C4-2B (cell line): ENCODE data around the gene DBN1.

ENCODE experiments used
- H3K27ac ChIP-seq: fragments of 450-650 bp; 2 replicates; pipeline ENCODE4 v1.5.1; 2017
- CTCF ChIP-seq: fragments of 450-650 bp; conservative IDR thresholded peaks from 2 replicates; pipeline ENCODE4 v1.5.1; 2017; ENCODE audit warnings: mild to moderate bottlenecking
- ZFX ChIP-seq: fragments of 450-650 bp; IDR thresholded peaks from 2 replicates; pipeline ENCODE4 v1.6.1; 2017

Gene DBN1

GRCh38 chr5:177432839-177433657, 40.4 kb downstream of the DBN1 start:
- no peak for TF ChIP-seq ZFX
- no peak for TF ChIP-seq CTCF
- H3K27ac ChIP-seq: no peak overlapping the region

GRCh38 chr5:177432143-177432838, 41.1 kb downstream of the DBN1 start:
- TF ChIP-seq CTCF: no peak
- no peak for TF ChIP-seq ZFX
- no peak overlapping the region for H3K27ac ChIP-seq

GRCh38 chr5:177431317-177432142, 41.9 kb downstream of the DBN1 start:
- TF ChIP-seq CTCF: no peak
- no peak for TF ChIP-seq ZFX
- H3K27ac ChIP-seq: no peak overlapping the region

- TF ChIP-seq CTCF (no peak), ZFX (no peak)
These were observed 42.5 kb downstream of the DBN1 start for GRCh38 chr5:177430972-177431316.

GRCh38 chr5:177430140-177430951, 43.1 kb downstream of the DBN1 start:
- TF ChIP-seq CTCF (no peak), ZFX (no peak)
- no peak overlapping the region for H3K27ac ChIP-seq

More at GRCh38 chr5:177430972-177431316, 42.5 kb downstream of the DBN1 start:
- H3K27ac ChIP-seq: no peak overlapping the region

- TF ChIP-seq ZFX: no peak
- no peak for TF ChIP-seq CTCF
- H3K27ac ChIP-seq: no peak overlapping the region
These were observed 44.0 kb downstream of the DBN1 start for GRCh38 chr5:177429248-177430040.
